Measurements from ENCODE around the gene MET.
A peak's percentile ranks its signal among the peaks of the same experiment; 100 is the strongest.

MET gene

GRCh38 chr7:116786791-116787443 lies 114.9 kb downstream of the MET start:
- no peak for DNase-seq (ENCODE audit: low read depth)

- no peak for DNase-seq (ENCODE audit: low read depth)
Measured at GRCh38 chr7:116787881-116788280, 115.9 kb downstream of the MET start.

- no peak for DNase-seq (ENCODE audit: low read depth)
Measured at GRCh38 chr7:116788572-116789197, 116.7 kb downstream of the MET start.

GRCh38 chr7:116790025-116790424 lies 118.0 kb downstream of the MET start:
- no peak for DNase-seq (ENCODE audit: low read depth)

GRCh38 chr7:116792813-116793212 lies 120.8 kb downstream of the MET start:
- no peak for DNase-seq (ENCODE audit: low read depth)

- no peak for DNase-seq (ENCODE audit: low read depth)
Measured at GRCh38 chr7:116793795-116794340, 121.9 kb downstream of the MET start.

GRCh38 chr7:116796471-116796870 lies 124.5 kb downstream of the MET start:
- no peak for DNase-seq (ENCODE audit: low read depth)

GRCh38 chr7:116797612-116798011 lies 125.6 kb downstream of the MET start:
- DNase-seq (ENCODE audit: low read depth), result no peak

GRCh38 chr7:116798232-116798631 lies 126.2 kb downstream of the MET start:
- DNase-seq (ENCODE audit: low read depth), result no peak

- no peak for DNase-seq (ENCODE audit: low read depth)
Measured at GRCh38 chr7:116799916-116800315, 127.9 kb downstream of the MET start.

- no peak for DNase-seq (ENCODE audit: low read depth)
Measured at GRCh38 chr7:116800594-116800993, 128.6 kb downstream of the MET start.

- no peak for DNase-seq (ENCODE audit: low read depth)
Measured at GRCh38 chr7:116801092-116801710, 129.2 kb downstream of the MET start.

GRCh38 chr7:116802144-116802745 lies 130.2 kb downstream of the MET start:
- DNase-seq (ENCODE audit: low read depth), result no peak

GRCh38 chr7:116802746-116803152 lies 130.8 kb downstream of the MET start:
- DNase-seq (ENCODE audit: low read depth), result peak; percentile 64

GRCh38 chr7:116804471-116804870 lies 132.5 kb downstream of the MET start:
- DNase-seq (ENCODE audit: low read depth), result no peak

GRCh38 chr7:116805100-116805544 lies 133.1 kb downstream of the MET start:
- DNase-seq (ENCODE audit: low read depth), result peak; percentile 64

GRCh38 chr7:116806046-116806944 lies 134.3 kb downstream of the MET start:
- no peak for DNase-seq (ENCODE audit: low read depth)

GRCh38 chr7:116807011-116807560 lies 135.1 kb downstream of the MET start:
- DNase-seq (ENCODE audit: low read depth), result no peak

GRCh38 chr7:116809636-116810266 lies 137.8 kb downstream of the MET start:
- DNase-seq (ENCODE audit: low read depth), result peak; percentile 53

- DNase-seq (ENCODE audit: low read depth), result no peak
Measured at GRCh38 chr7:116810267-116811116, 138.5 kb downstream of the MET start.
